Measurements from ENCODE around the gene GPR150. TPM values are rescaled to one million over a fixed set of nuclear protein-coding genes. Genes with fewer than 3 reads are reported as not detected.

The GPR150 gene
- total and polyA plus RNA-seq, 10 of the 15 experiments (the other 5 are each of a cell fraction or from before 2014, with no cell fraction given), result 0.08 to 1.1 (median 0.37) TPM; not detected in 1

DNA sequence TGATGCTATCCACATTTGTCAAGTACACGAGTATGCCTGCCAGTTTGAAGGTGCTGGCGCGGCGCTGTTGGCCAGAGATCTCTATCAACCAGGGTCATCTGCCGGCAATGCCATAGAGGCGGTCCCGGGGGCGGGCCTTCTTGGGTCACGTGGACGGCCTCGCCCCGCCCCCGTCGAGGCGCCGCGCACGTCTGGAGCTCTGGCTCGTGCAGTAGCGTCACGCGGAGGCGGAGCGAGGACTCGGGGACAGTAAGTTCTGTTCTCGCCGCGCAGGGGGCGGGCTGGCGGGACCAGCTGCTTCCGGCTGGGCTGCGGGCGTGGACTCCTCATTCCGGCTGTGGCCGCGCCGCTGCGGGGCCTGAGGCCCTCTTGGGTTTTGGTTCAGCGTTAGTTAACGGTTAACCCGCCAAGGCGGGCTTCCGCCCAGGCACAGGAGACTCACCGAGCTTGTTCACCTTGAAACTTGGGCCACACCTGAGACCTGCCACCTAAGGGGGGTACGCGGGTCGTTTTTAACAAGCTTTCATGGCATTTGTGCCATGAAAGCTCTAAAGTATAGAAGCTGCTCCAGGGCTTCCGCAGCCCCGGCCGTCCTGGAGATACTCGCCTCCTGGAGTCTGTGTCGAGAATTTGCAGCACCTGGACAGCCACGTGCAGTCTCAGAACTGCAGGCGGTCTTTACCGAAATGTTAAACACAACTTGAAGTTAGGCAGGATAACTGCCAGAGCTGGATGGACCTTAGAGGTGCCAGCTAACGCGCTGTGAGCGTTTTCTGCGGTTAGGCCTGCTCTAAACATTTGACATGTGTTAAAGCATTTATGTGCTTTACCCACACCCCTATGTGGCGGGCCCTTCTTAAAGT is 26.9 kb downstream of the GPR150 start, which contains the start of gene RFESD:
TSS of gene RFESD (plus strand) at position 209 of the 863 bp plus-strand sequence. CDS start 5,495 bp downstream, outside the sequence.
- POLR2A ChIA-PET, result interaction anchor here (0.7 to 2.0 kb wide), 14 partner anchors 9 to 202 kb away, joined by 3 to 12 read pairs (median 4); partner anchors contain the start of genes GLRX, GPR150 and RHOBTB3
- RAD21 ChIA-PET (ENCODE audit: unreplicated experiment), result interaction anchor here (0.6 to 7.4 kb wide), 26 partner anchors 12 to 1898 kb away, joined by 3 to 98 read pairs (median 6); partner anchors contain the start of genes ARSK, GLRX, RHOBTB3 and SKIC3
- SMC1A ChIA-PET (ENCODE audit: uncharacterized antibody, unreplicated experiment), result interaction anchor here (0.7 to 7.6 kb wide), 24 partner anchors 9 to 689 kb away, joined by 3 to 168 read pairs (median 6); partner anchors contain the start of gene GLRX
- Histone ChIP-seq H3K27ac (ENCODE audit: control insufficient read depth, insufficient read depth) (peak within 1 kb of the TSS; percentile 80), H3K4me2 (ENCODE audit: control insufficient read depth, insufficient read depth) (peak within 1 kb of the TSS; percentile 88), H3K27me3 (replicated peaks in 1 of 2; ENCODE audit: control insufficient read depth in 2 of 2, insufficient read depth in 2 of 2, low read length in 1 of 2) (no peaks in the 10 kb centered on the region), H3K79me2 (ENCODE audit: control insufficient read depth, insufficient read depth, low read length) (no peaks in the 10 kb centered on the region), H2AFZ (ENCODE audit: control insufficient read depth, low read depth, low read length) (peak within 1 kb of the TSS; percentile 88), H4K20me1 (ENCODE audit: control insufficient read depth, insufficient read depth) (no peaks in the 10 kb centered on the region), H3K36me3 (ENCODE audit: control insufficient read depth in 2 of 2, insufficient read depth in 2 of 2, low read length in 1 of 2) (no peaks in the 10 kb centered on the region), H3K4me3 (peak within 1 kb of the TSS; percentile 75), H3K9ac (ENCODE audit: control insufficient read depth, insufficient read depth, low read length) (peak within 1 kb of the TSS; percentile 77), H3K4me1 (ENCODE audit: control insufficient read depth, insufficient read depth, low read length) (peaks cover 5% of the 10 kb centered on the region), H3K9me3 (replicated peaks; ENCODE audit: control insufficient read depth, insufficient read depth, low read length) (no peaks in the 10 kb centered on the region)
- FAIRE-seq, result peak; percentile 78
- peak; percentile 97 for ATAC-seq
- BruUV-seq (replicated peaks), result TSS peak; percentile 91
- peak; percentile 83 for DNase-seq (ENCODE audit: low read depth, low spot score)
- CTCF ChIA-PET, result interaction anchor here (0.7 to 8.5 kb wide), 21 partner anchors 9 to 690 kb away, joined by 3 to 206 read pairs (median 4); partner anchors contain the start of gene GLRX
- in situ Hi-C loops (cut with MboI) (no loop called here), intact Hi-C loops (cut with micrococcal nuclease; ENCODE audit: unreplicated experiment) (loop anchor here (2.0 to 10.0 kb wide), 3 partner anchors 82 to 688 kb away; no protein-coding TSS in a partner anchor)
- WGBS (ENCODE audit: insufficient coverage, insufficient replicate concordance, low lambda C conversion rate, missing lambda C conversion rate), result 8% methylated on average over 57 of the region's 60 CpGs
- TF ChIP-seq, protein P1, sequence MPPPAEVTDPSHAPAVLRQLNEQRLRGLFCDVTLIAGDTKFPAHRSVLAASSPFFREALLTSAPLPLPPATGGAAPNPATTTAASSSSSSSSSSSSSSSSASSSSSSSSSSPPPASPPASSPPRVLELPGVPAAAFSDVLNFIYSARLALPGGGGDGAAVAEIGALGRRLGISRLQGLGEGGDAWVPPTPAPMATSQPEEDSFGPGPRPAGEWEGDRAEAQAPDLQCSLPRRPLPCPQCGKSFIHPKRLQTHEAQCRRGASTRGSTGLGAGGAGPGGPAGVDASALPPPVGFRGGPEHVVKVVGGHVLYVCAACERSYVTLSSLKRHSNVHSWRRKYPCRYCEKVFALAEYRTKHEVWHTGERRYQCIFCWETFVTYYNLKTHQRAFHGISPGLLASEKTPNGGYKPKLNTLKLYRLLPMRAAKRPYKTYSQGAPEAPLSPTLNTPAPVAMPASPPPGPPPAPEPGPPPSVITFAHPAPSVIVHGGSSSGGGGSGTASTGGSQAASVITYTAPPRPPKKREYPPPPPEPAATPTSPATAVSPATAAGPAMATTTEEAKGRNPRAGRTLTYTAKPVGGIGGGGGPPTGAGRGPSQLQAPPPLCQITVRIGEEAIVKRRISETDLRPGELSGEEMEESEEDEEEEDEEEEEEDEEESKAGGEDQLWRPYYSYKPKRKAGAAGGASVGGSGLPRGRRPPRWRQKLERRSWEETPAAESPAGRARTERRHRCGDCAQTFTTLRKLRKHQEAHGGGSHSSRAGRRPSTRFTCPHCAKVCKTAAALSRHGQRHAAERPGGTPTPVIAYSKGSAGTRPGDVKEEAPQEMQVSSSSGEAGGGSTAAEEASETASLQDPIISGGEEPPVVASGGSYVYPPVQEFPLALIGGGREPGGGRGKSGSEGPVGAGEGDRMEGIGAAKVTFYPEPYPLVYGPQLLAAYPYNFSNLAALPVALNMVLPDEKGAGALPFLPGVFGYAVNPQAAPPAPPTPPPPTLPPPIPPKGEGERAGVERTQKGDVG (CRISPR knock-in tag; IDR thresholded peaks at IDR 0.05), result 0 out of 2 replicates have a peak, but pooled peaks have one; percentile 22
- TF ChIP-seq NFIC (IDR thresholded peaks at IDR 0.05; ENCODE audit: low read depth, low read length), result no peak
- peak; percentile 73 for TF ChIP-seq CREM (IDR thresholded peaks at IDR 0.05; ENCODE audit: low read depth)
- TF ChIP-seq CBX3 (IDR thresholded peaks at IDR 0.05; ENCODE audit: borderline replicate concordance, low read depth), result no peak
- TF ChIP-seq CBFB (IDR thresholded peaks at IDR 0.05; ENCODE audit: low read depth), result 0 out of 2 replicates have a peak, but pooled peaks have one; percentile 14
- no peak for TF ChIP-seq CHD1 (IDR thresholded peaks at IDR 0.05; ENCODE audit: low read depth, low read length)
- peak; percentile 82; the same call in 1 of the 2 replicates for TF ChIP-seq MXI1 (IDR thresholded peaks at IDR 0.05; ENCODE audit: low read depth, low read length)
- TF ChIP-seq, protein P2, sequence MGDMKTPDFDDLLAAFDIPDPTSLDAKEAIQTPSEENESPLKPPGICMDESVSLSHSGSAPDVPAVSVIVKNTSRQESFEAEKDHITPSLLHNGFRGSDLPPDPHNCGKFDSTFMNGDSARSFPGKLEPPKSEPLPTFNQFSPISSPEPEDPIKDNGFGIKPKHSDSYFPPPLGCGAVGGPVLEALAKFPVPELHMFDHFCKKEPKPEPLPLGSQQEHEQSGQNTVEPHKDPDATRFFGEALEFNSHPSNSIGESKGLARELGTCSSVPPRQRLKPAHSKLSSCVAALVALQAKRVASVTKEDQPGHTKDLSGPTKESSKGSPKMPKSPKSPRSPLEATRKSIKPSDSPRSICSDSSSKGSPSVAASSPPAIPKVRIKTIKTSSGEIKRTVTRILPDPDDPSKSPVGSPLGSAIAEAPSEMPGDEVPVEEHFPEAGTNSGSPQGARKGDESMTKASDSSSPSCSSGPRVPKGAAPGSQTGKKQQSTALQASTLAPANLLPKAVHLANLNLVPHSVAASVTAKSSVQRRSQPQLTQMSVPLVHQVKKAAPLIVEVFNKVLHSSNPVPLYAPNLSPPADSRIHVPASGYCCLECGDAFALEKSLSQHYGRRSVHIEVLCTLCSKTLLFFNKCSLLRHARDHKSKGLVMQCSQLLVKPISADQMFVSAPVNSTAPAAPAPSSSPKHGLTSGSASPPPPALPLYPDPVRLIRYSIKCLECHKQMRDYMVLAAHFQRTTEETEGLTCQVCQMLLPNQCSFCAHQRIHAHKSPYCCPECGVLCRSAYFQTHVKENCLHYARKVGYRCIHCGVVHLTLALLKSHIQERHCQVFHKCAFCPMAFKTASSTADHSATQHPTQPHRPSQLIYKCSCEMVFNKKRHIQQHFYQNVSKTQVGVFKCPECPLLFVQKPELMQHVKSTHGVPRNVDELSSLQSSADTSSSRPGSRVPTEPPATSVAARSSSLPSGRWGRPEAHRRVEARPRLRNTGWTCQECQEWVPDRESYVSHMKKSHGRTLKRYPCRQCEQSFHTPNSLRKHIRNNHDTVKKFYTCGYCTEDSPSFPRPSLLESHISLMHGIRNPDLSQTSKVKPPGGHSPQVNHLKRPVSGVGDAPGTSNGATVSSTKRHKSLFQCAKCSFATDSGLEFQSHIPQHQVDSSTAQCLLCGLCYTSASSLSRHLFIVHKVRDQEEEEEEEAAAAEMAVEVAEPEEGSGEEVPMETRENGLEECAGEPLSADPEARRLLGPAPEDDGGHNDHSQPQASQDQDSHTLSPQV (IDR thresholded peaks at IDR 0.05), result no peak
- TF ChIP-seq RFX5 (IDR thresholded peaks at IDR 0.05; ENCODE audit: low read depth, low read length), result no peak
- peak; percentile 61; the same call in 1 of the 2 replicates for TF ChIP-seq YY1 (IDR thresholded peaks at IDR 0.05; ENCODE audit: low read depth, low read length)
- no peak for TF ChIP-seq MYC (IDR thresholded peaks at IDR 0.05; ENCODE audit: insufficient read depth, insufficient read length, insufficient replicate concordance, low read length, severe bottlenecking)
- no peak for TF ChIP-seq SMARCA5 (IDR thresholded peaks at IDR 0.05)

All from GM12878 (cell line).